ENCODE results near the gene MACO1.
A peak's percentile ranks its signal among the peaks of the same experiment; 100 is the strongest.
"Not testable (repeated sequence)": the region's sequence is repeated elsewhere in the genome, so short reads cannot be mapped to it uniquely, and the experiment has no call there.

MACO1 gene

DNA sequence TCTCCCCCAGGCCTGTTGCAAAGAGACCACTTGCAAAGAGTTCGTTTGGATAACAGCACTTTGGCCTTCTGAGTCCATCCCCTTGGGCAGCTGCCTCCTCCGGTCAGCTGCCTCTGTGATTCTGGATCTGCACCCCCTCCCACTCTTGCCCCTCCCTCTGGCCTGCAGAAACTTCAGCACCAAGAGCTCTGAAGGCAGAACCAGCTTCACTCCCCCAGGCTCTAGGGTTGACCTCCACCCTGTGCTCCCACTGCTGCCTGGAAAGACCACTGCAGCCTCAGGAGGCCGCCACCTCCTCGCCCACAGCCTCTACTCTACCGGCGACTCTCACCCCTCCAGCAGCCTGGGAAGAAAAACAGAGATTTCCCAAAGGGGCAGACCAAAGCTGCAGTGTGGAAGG is 16.5 kb upstream of the MACO1 start:
- not testable (repeated sequence) for H3K27me3 Mint-ChIP-seq; H3K27ac Mint-ChIP-seq; H3K4me3 Mint-ChIP-seq; H3K36me3 Mint-ChIP-seq; H3K4me1 Mint-ChIP-seq (ENCODE audit: low read depth); H3K9me3 Mint-ChIP-seq (ENCODE audit: low read depth)

DNA sequence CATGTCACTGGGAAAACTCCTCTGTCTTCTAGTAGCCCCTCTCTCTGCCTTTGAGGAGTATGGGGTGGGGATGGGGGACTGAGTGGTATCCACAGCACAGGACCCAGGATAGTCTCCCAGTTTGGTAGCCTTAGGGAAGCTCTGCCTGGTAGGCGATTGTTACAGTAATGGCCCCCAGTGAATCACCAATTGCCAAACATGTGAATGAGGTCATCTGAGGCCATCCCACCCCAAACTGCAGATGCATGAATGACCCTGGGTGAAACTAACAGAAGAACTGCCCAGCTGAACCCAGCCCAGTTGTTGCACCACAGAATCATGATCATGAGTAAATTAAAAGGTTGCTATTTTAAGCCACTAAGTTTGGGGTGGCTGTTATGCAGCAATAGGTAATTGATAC is 16.1 kb upstream of the MACO1 start:
- H3K27me3 Mint-ChIP-seq; H3K4me1 Mint-ChIP-seq (ENCODE audit: low read depth); H3K9me3 Mint-ChIP-seq (ENCODE audit: low read depth); H3K27ac Mint-ChIP-seq; H3K4me3 Mint-ChIP-seq; H3K36me3 Mint-ChIP-seq: not testable (repeated sequence)

DNA sequence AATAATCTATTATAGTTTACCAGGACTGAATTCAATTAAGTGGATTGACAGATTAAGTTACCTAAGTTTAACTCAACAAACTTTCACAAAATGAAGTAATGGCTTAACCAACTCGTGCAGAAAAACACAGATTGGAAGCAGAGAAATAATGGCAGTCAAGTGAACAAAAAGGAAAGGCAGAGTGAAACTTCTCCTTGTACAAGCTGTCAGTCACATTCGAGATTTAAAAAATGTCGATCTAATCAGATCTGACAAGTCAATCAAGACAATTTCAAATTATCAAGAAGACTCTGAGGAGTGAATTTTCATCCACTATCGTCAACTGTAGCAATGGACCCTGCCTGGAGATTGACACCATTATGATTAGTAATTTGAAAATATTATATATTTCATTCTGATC is 13.4 kb upstream of the MACO1 start:
- H3K36me3 Mint-ChIP-seq, H3K27ac Mint-ChIP-seq: not testable (repeated sequence)

DNA sequence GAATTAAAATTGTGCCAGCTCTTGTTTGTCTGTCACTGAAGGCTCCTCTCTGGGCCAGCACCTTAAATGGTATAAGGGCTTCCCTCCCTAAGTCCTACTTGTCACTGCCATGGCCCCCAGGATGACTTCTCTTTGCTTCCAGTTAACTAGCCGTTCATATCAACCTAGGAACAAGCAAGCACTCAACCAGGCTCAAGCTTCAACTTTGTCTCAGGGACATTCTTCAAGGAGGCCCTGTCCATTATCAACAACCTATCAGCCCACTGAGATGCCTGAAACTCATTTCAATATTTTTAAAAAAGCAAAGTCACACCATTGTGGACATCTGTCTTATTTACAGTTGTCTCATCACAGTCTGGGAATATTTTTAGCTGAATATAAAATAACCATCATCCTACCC is 11.4 kb upstream of the MACO1 start:
- not testable (repeated sequence) for H3K36me3 Mint-ChIP-seq; H3K27ac Mint-ChIP-seq; H3K4me1 Mint-ChIP-seq (ENCODE audit: low read depth); H3K27me3 Mint-ChIP-seq; H3K4me3 Mint-ChIP-seq; H3K9me3 Mint-ChIP-seq (ENCODE audit: low read depth)

More for the DNA sequence above, 13.4 kb upstream of the MACO1 start:
- not testable (repeated sequence) for H3K9me3 Mint-ChIP-seq (ENCODE audit: low read depth); H3K27me3 Mint-ChIP-seq; H3K4me3 Mint-ChIP-seq; H3K4me1 Mint-ChIP-seq (ENCODE audit: low read depth)

DNA sequence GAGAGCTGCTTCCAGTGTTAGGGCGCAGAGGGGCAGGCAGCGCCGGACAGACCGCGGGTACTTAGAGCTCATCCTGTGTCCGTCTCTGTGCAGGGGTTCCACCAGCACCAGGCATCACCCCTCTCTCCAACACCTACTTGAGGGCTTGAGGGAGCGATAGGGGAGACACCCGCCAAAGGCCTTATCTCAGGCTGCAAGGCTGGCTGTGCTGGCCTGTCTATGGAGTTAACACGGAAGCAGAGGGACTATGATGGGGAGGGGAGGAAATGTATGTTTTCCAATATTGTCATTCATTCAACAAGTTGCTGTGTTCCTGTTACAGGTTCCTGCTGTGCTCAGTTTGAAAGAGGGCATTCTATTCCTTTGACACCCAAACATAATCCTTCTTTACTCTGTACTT is 10.0 kb upstream of the MACO1 start, which contains the start of gene RHCE:
TSS of gene RHCE (minus strand) at position 111 of the 400 bp plus-strand sequence. CDS start at position 72, 39 bp downstream.
- H3K4me1 Mint-ChIP-seq (ENCODE audit: low read depth); H3K36me3 Mint-ChIP-seq; H3K4me3 Mint-ChIP-seq; H3K27ac Mint-ChIP-seq; H3K9me3 Mint-ChIP-seq (ENCODE audit: low read depth); H3K27me3 Mint-ChIP-seq: not testable (repeated sequence)

DNA sequence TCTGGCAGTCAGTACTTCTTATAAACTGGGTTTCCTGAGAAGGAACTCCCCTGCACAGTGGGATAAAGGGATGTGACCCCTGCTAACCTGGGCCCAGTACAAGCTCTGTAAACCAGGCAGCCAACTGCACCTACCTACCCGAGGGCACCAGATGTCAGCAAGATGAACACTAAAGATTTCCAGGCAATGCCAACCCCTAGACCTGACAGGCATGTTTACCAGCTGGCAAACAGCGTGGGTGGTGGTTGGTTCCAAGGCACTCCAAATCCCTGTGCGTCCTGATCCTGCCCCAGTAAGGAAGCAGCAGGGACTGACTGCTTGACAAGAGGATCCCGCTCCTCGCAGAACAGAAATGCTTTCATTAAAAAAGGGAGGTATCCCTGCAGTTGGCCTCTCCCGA is 7.5 kb upstream of the MACO1 start:
- not testable (repeated sequence) for H3K36me3 Mint-ChIP-seq; H3K27me3 Mint-ChIP-seq; H3K27ac Mint-ChIP-seq; H3K4me1 Mint-ChIP-seq (ENCODE audit: low read depth); H3K9me3 Mint-ChIP-seq (ENCODE audit: low read depth); H3K4me3 Mint-ChIP-seq

DNA sequence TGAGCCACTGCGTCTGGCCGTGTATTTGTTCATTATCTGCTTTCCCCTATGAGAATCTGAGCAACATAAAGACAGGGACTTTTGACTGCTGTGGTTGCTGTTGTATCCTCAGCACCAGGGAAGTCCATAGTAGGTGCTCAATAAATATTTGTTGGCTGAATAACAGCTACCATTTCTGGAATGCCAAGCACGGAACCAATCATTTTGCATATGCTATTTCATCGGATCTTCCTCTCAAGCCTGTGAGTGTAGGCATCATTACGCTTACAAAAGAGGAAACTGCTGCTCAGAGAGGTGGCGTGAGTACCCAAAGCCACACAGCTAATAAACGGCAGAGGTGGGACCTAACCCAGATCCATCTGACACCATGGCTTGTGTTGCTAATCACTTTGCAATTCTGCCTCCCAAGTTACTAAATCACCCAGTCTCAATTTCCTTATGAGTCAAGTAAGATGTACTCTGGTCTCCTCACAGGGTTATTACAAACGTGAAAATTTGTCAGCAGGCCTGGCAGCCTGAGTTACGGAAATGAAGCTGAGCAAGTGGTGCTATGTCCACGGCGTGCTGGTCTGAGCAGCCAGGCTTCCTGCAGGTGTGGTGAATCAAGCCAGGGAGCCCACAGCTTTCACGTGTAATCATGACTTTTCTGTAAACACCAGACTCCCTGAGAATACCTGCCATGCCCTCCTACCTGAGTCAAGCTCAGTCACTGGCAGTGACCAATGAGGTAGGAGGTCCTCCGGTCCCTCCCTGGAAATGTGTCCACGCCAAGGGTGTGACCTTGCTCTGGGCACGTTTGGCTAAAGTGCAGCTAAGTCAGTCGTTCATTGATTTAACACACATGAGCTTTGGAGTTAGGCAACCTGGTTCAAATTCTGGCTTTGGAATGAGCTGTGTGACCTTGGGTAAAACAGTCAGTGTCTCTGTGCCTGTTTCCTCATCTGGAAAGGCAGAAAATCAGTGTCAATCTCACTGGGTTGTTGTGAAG is 5.3 kb upstream of the MACO1 start:
- Mint-ChIP-seq H3K36me3 (no peaks in the 10 kb centered on the region), H3K4me1 (ENCODE audit: low read depth) (peaks cover 7% of the 10 kb centered on the region), H3K9me3 (ENCODE audit: low read depth) (no peaks in the 10 kb centered on the region)

DNA sequence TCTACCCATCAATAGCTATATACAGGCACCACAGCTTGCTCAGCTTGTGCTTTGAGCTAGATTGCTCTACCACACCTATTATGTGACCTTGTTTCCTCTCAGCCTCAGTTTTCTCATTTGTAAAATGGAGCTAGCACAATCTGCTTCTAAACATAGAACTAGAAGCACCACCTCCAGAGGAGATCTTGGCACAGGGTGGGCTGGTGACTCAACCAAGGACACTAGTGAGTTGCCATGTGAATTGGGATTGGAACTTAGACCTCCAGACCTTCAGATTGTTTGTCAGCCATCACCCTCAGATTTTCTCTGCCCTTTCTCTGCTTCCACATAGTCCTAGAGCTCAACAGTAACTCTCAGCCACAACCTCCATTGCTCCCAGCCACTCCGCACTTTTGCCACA is 3.0 kb upstream of the MACO1 start:
- Mint-ChIP-seq H3K27ac (no peak overlapping the region), H3K4me1 (ENCODE audit: low read depth) (peaks cover 17% of the 10 kb centered on the region), H3K27me3 (no peaks in the 10 kb centered on the region), H3K9me3 (ENCODE audit: low read depth) (no peaks in the 10 kb centered on the region), H3K36me3 (no peaks in the 10 kb centered on the region), H3K4me3 (no peak overlapping the region)

More for the DNA sequence above, 5.3 kb upstream of the MACO1 start:
- Mint-ChIP-seq H3K4me3 (no peak overlapping the region), H3K27me3 (no peaks in the 10 kb centered on the region), H3K27ac (no peak overlapping the region)

DNA sequence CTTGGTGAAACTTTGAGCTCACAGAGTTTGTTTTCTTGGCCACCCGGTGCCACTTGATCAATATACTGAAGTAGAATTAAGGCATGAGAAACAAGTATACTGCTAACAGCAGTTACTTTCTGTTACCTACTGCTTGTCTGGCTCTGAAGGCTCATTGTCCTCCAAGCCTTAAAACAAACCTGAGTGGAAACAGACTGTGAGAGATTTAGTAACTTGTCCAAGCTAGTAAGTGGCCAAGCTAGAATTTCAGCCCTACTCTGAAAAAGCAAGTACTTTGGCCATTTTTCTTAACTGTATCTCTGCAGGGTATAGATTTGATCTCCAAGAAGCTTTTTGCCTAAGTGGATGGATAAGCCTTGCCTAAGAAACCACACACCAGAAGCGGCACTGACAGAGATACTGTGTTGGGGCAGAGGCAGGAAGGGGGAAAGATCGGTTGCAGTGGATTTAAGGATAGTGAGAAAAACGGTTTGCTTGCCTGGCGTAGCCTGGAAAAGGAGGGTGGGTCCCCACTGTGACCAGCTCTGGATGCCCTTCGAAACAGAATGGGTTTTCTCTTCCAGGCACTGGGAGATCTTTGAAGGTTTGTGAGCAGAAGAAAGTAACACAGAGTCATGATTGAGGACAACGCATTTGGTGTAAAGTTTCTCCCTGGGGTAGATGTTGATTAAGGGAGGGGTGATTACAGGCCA is 2.1 kb upstream of the MACO1 start:
- peaks cover 26% of the 10 kb centered on the region for H3K4me1 Mint-ChIP-seq (ENCODE audit: low read depth)
- H3K36me3 Mint-ChIP-seq = no peaks in the 10 kb centered on the region
- H3K4me3 Mint-ChIP-seq = peak overlapping the region; percentile 75
- H3K27ac Mint-ChIP-seq = no peak overlapping the region
- no peaks in the 10 kb centered on the region for H3K9me3 Mint-ChIP-seq (ENCODE audit: low read depth)
- H3K27me3 Mint-ChIP-seq = no peaks in the 10 kb centered on the region

DNA sequence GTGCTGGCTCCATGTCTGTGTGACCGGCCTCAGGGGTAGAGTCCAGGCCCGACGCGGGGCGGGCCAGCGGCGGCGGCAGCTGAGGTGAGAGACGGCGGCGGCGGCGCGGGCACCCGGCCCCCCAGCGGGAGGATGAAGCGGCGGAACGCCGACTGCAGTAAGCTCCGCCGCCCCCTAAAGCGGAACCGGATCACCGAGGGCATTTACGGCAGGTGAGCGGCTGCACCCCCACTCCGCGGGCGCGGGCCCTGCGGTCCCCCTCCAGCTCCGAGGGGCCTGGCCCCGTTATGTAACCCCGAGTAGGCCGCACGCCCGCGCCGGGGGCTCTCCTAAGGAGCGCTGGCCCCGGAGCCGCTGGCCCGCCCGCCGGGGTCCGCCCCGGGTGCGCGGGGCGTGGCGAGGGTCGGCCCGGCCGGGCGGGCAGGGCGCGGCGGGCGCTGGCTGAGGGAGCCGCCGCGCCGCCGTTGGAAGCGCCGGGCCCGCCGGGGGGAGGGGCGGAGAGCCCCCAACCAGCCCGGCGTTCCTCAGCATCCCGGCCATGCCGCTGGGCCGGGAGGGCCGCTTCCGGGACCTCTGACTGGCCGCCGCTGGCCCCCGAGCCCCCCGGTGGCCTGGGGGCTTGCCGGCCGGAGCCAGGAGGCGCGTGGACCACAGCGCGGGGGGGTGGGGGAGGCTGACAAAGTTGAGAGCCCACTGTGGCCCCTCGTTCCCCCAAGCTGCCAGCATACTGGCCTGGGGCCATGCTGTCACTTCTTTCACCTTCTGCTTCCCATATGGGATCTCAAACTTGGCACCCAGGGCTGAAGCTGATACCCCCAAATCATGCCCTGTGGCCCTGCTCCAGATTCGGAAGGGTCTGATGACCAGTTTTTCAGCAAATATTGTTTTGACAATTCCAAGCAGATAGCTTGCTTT is 527 bp downstream of the MACO1 start:
- Mint-ChIP-seq H3K27me3 (no peaks in the 10 kb centered on the region), H3K36me3 (no peaks in the 10 kb centered on the region), H3K9me3 (ENCODE audit: low read depth) (no peaks in the 10 kb centered on the region), H3K4me1 (ENCODE audit: low read depth) (peaks cover 52% of the 10 kb centered on the region), H3K4me3 (peak overlapping the region; percentile 92), H3K27ac (peak overlapping the region; percentile 86)

DNA sequence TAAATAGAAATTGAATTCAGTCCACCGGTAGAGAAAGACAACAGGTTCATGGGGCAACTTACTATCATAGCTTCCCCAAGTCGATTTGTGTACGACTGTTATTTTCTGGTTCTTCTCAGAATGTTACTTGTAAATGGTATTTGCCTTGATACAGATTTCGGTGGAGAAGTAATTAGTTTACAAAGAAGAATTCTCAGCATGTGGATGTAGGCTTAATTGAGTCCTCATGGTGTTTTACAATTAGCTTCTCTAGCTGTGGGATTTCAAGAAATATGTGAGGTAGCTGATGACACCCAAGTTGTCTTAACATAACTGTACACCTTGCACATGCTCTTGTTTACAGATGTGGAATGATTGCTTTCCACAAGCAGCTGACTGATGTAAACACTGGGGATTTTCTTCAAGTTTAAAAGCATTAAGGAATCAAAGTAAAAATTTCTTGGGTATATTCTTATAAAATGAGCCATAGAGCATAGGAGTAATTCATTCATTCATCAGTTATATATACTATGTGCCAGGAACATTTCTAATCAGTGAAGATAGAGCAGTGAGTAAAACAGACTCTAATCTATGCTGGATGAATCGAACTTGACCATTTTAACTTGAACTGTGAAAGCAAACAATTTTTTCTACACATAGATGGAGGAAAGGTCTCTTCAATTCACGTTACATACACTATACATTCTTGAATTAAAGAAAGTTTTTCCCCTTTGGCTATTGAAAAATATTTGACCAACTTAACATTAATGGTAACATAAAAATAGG is 1.4 kb downstream of the MACO1 start:
- Mint-ChIP-seq H3K4me3 (peak overlapping the region; percentile 92), H3K36me3 (no peaks in the 10 kb centered on the region), H3K27me3 (no peaks in the 10 kb centered on the region), H3K27ac (peak overlapping the region; percentile 86), H3K9me3 (ENCODE audit: low read depth) (no peaks in the 10 kb centered on the region), H3K4me1 (ENCODE audit: low read depth) (peaks cover 61% of the 10 kb centered on the region)

DNA sequence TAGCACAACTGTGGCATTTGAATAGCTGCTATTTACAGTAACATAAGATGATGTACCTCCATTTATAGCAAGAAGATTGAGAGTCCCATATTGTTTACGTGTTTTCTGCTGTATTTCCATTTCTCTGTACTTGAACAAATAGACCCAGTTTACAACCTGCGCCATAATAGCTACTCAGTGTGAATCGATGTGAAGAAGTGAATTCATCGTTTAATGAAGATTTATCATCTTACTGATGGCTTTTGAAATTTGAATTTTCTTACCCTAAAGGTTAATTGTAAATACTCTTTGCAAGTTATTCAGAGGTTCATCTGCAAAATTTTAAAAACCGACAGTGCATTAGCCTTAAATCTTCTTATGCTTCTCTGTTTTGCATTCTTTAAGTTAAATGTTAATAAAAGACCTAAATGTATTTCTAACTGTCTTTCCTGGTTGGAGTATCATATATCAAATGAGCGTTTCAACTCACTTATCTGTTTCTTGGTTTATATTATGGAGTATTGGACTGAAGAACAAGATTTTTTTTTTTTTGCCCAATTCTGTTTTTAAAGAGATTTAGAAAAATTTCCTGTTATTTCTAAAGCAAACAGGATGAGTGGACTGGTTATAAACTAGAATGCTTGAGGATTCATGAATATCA is 2.2 kb downstream of the MACO1 start:
- Mint-ChIP-seq H3K27me3 (no peaks in the 10 kb centered on the region), H3K9me3 (ENCODE audit: low read depth) (no peaks in the 10 kb centered on the region), H3K4me3 (peak overlapping the region; percentile 92), H3K4me1 (ENCODE audit: low read depth) (peaks cover 65% of the 10 kb centered on the region), H3K27ac (peak overlapping the region; percentile 86), H3K36me3 (no peaks in the 10 kb centered on the region)

DNA sequence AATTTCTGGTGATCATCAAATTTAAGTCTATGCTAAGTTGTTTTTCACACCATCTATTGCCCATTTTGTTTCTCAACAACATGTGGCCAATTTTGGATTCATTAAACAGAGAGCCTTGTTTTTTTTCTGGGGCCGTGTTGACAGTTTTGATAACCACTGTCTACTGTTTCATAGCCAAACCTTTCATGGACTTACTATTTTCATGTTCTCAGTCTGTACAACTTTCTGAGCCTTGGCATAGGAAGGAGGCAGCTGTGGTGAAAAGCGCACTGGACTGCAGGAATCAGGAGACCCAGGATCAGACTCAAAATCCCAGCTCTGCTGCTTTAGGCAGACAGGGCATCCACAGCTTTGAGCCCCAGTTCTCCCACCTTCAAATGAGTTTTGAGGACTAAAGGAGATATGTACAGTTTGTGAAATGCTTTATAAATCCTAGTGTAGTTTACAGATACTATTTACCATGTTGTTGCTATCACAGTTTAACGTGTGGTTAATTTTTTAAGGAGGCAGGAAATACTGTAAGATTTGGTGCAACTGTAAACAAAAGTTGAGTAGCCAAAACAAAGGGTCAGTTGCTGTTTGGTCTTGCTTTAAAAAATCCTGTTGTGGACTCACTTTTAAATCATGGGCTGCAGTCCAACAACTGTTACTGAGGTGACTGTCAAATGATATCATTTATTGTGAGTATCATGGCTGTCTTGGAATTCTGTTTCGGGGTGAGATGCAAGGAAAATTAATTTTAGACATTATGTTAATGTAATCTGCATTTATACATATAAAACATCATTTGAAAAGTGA is 2.9 kb downstream of the MACO1 start:
- peaks cover 68% of the 10 kb centered on the region for H3K4me1 Mint-ChIP-seq (ENCODE audit: low read depth)
- H3K4me3 Mint-ChIP-seq = peak overlapping the region; percentile 92
- no peaks in the 10 kb centered on the region for H3K9me3 Mint-ChIP-seq (ENCODE audit: low read depth)
- H3K27me3 Mint-ChIP-seq = no peaks in the 10 kb centered on the region
- no peaks in the 10 kb centered on the region for H3K36me3 Mint-ChIP-seq
- peak overlapping the region; percentile 76 for H3K27ac Mint-ChIP-seq
